ENCODE measurements around the gene TBC1D13.

DNA sequence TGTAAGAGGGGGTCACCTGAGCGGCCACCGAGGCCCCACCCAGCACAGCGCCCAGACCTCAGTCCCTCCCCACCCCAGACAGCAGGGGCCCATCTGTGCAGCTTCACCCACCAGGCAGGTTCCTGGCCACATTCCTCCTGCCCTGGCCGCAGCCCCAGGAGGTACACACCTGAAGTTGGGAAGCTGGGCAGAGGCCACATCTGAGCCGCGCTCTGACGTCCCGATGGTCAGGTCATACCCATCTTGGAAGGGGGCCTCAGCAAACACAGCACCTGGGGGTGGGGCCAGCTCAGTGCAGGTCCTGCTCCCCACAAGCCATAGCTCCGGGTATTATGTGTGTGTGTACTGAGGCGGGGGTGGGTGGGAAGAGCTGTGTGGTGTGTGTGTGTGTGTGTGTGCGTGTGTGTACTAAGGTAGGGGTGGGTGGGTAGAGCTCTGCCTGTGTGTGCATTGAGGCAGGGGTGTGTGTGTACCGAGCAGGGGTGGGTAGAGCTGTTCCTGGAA lies 36.9 kb downstream of the TBC1D13 start:
- no peak for TF ChIP-seq EZH2 (IDR thresholded peaks at IDR 0.05; ENCODE audit: borderline replicate concordance, low read length)
- TF ChIP-seq, protein P1, sequence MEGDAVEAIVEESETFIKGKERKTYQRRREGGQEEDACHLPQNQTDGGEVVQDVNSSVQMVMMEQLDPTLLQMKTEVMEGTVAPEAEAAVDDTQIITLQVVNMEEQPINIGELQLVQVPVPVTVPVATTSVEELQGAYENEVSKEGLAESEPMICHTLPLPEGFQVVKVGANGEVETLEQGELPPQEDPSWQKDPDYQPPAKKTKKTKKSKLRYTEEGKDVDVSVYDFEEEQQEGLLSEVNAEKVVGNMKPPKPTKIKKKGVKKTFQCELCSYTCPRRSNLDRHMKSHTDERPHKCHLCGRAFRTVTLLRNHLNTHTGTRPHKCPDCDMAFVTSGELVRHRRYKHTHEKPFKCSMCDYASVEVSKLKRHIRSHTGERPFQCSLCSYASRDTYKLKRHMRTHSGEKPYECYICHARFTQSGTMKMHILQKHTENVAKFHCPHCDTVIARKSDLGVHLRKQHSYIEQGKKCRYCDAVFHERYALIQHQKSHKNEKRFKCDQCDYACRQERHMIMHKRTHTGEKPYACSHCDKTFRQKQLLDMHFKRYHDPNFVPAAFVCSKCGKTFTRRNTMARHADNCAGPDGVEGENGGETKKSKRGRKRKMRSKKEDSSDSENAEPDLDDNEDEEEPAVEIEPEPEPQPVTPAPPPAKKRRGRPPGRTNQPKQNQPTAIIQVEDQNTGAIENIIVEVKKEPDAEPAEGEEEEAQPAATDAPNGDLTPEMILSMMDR (IDR thresholded peaks at IDR 0.05; ENCODE audit: low read length), result no peak

All from OCI-LY1 (cell line).